PFSK-1 (cell line): ENCODE data around the gene FRAT1.

ENCODE experiments used
- FOXP2 ChIP-seq: optimal IDR thresholded peaks from 2 replicates; pipeline ENCODE3; 2011; ENCODE audit warnings: borderline replicate concordance, control low read depth, inconsistent platforms; ENCODE audit not compliant: insufficient read depth; ENCODE audit errors: extremely low read length, extremely low read depth
- POLR2AphosphoS5 ChIP-seq: IDR thresholded peaks from 2 replicates; pipeline ENCODE4 v1.6.1; 2012; ENCODE audit warnings: low read depth, mild to moderate bottlenecking, control low read depth, low read length, moderate library complexity
- SIN3A ChIP-seq: IDR thresholded peaks from 2 replicates; pipeline ENCODE4 v1.6.1; 2012; ENCODE audit warnings: mild to moderate bottlenecking, low read length, moderate library complexity, borderline replicate concordance; ENCODE audit not compliant: insufficient read depth
- TAF1 ChIP-seq: IDR thresholded peaks from 2 replicates; pipeline ENCODE4 v1.6.1; 2012; ENCODE audit warnings: low read length, control low read depth, borderline replicate concordance; ENCODE audit not compliant: insufficient read depth
- TF ChIP-seq, protein P1 (sequence below), 2 experiments: IDR thresholded peaks; 2 replicates each; pipeline versions ENCODE4 v1.6.1 to v1.8.0; 2011 to 2012; ENCODE audit warnings: low read depth in 2 of 2, low read length in 2 of 2, control low read depth in 1 of 2, inconsistent platforms in 1 of 2, mild to moderate bottlenecking in 1 of 2, moderate library complexity in 1 of 2; ENCODE audit not compliant: insufficient read depth in 1 of 2

FRAT1 gene

DNA sequence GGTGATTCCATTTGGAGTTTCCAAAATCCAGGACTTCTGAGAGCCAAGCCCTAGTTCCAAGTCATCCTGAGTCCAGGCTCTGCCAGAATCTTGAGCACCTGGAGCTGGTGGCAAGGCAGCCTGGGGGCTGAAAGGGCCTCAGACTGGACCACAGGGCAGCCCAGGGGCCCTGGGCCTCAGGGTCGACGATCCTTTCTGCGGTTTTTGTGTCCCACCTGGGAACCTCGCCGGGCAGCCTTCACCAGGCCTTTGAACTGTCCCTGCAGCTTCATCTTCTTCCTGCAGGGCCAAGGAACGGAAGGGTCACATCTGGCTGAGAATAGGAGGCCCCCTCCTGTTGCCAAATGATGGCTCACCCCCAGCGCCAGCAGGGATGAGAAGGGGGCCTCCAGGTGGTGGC is 37.8 kb downstream of the FRAT1 start:
- no peak for TF ChIP-seq POLR2AphosphoS5
- TF ChIP-seq, protein P1, sequence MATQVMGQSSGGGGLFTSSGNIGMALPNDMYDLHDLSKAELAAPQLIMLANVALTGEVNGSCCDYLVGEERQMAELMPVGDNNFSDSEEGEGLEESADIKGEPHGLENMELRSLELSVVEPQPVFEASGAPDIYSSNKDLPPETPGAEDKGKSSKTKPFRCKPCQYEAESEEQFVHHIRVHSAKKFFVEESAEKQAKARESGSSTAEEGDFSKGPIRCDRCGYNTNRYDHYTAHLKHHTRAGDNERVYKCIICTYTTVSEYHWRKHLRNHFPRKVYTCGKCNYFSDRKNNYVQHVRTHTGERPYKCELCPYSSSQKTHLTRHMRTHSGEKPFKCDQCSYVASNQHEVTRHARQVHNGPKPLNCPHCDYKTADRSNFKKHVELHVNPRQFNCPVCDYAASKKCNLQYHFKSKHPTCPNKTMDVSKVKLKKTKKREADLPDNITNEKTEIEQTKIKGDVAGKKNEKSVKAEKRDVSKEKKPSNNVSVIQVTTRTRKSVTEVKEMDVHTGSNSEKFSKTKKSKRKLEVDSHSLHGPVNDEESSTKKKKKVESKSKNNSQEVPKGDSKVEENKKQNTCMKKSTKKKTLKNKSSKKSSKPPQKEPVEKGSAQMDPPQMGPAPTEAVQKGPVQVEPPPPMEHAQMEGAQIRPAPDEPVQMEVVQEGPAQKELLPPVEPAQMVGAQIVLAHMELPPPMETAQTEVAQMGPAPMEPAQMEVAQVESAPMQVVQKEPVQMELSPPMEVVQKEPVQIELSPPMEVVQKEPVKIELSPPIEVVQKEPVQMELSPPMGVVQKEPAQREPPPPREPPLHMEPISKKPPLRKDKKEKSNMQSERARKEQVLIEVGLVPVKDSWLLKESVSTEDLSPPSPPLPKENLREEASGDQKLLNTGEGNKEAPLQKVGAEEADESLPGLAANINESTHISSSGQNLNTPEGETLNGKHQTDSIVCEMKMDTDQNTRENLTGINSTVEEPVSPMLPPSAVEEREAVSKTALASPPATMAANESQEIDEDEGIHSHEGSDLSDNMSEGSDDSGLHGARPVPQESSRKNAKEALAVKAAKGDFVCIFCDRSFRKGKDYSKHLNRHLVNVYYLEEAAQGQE (IDR thresholded peaks at IDR 0.05; ENCODE audit: insufficient read depth in 1 of 2, low read depth in 2 of 2, low read length in 2 of 2): no peak
- no peak for TF ChIP-seq TAF1
- TF ChIP-seq FOXP2: no peak
- no peak for TF ChIP-seq SIN3A

DNA sequence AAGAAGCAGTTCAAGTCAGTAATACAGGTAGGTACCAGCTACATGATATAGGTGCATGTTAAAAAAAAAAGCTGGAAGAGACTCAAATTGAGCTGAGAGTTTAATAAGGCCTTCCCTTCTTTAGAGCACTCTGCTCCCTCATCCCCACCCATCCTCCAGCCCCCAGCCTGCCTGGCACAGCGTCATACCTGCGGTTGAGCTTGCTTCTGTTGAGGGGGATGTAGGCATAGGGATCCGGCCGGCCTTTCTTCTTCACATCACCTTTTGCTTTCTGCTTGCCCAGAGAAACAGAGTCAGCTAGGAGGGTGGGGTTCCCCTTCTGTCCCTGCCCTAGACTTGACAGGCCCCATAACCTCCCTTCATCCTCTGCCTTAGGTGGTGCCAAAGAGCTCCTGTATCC is 39.3 kb downstream of the FRAT1 start:
- no peak for TF ChIP-seq POLR2AphosphoS5
- no peak for TF ChIP-seq TAF1
- no peak for TF ChIP-seq FOXP2
- TF ChIP-seq SIN3A: no peak
- TF ChIP-seq, protein P1 (IDR thresholded peaks at IDR 0.05; ENCODE audit: insufficient read depth in 1 of 2, low read depth in 2 of 2, low read length in 2 of 2): no peak

DNA sequence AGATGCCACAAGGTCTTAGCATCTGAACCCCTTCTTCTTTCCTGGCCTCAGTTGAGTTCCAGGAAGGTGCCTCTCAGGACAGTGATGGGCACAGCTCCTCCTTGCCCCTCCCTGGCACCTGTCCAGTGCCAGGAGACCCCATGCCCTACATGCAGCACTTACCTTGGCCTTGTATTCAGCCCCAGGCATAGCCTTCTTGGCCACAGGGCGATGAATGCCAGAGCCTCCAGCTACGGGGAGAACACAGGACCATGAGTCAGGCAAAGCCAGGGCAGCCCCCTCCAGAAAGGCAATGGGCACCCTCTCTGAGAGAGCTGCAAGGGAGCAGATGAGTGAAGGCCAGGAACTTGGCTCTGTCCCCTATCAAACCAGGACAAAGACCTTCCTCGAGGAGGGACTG is 39.7 kb downstream of the FRAT1 start:
- TF ChIP-seq FOXP2 (no peak), TAF1 (no peak), POLR2AphosphoS5 (no peak), SIN3A (no peak)
- TF ChIP-seq, protein P1 (IDR thresholded peaks at IDR 0.05; ENCODE audit: insufficient read depth in 1 of 2, low read depth in 2 of 2, low read length in 2 of 2): no peak

DNA sequence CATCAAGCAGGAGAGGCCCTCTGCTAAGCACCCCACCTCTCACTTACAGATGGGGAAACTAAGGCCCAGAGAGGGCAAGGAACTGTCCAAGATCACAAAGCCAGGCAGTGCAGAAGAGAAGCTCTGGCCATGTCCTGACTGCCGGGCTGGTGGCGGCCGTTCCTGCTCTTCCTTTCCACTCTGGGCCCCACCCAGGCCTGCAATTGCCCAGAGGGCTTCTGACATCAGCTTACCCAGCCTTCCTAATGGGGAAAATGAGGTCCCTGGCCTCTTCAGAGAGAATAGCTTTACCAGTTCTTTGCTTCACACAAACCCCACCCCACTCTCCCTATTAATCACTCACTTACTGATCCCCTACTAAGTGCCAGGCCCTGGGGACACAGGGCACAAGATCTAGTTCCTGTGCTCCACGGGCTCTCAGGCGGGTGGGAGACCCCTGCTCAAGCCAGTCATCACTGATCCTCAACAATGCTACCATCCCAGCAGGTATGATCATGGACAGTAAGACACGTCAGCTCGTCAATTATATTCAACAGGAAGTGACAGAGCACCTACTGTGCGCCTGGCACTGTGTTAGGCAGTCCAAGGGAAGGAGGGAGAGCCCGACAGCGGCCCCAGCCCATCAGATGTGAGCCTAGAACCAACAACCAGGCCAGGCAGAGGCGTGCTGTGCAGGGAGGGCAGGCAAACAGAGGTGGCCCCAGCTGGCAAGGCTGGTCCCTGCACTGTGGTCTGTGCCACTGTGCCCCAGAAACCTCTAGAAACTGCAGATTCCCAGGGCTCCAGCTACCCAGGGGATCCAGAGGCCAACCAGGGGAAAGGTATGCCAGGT is 41.9 kb downstream of the FRAT1 start:
- TF ChIP-seq SIN3A (no peak), TAF1 (no peak), POLR2AphosphoS5 (no peak), FOXP2 (no peak)
- TF ChIP-seq, protein P1 (IDR thresholded peaks at IDR 0.05; ENCODE audit: insufficient read depth in 1 of 2, low read depth in 2 of 2, low read length in 2 of 2): no peak
